ENCODE data around the gene GAL. TPM values are rescaled to one million over a fixed set of nuclear protein-coding genes. Genes with fewer than 3 reads are reported as not detected.

The GAL gene
- total RNA-seq, 1 experiment from 2014 or later = 65.2 TPM

DNA sequence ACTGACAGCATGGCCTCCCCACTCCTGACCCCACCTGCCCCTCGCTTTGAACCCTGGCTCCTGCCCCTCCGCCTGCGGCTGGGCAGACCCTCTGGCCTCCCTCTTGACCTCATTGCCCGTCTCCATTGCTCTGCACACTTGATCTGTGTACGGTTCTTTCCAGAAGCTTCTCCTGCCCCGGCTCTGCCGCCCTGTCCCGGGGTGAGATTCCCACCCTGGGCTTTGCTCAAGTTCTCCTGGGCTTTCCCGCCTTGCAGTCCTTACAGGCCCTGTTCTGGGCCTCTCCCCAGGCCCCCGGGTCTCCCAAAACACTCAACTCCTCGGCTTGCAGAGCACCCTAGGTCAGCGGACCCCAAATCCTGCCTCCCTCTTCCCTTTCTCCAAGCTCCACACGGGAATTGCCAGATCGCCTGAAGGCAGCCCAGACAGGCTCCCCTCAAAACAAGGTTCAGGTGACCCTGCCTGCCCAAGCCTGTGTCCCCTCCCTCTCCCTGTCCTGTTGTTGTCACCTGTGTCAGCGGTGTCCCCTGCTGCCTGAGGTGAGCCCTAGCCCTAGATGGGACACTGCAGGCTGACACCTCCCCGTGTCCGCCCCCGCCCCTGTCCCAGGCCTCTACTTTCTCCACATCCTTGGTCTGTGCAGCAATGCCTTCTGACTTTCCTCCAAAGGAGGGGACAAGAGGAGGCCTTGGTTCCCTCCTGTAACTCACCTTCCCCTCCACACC lies 1.5 kb downstream of the GAL start:
- Histone ChIP-seq H3K4me1 (ENCODE audit: insufficient read depth, low read length) (no peaks in the 10 kb centered on the region; the same call in 1 of the 2 replicates), H4K91ac (ENCODE audit: insufficient read length, low read depth, low read length) (no peak overlapping the region), H3K23ac (ENCODE audit: insufficient read length, low read depth, low read length) (no peak overlapping the region), H3K23me2 (ENCODE audit: insufficient read length, low read depth, low read length, poor library complexity, severe bottlenecking) (peaks cover 6% of the 10 kb centered on the region), H3K56ac (ENCODE audit: insufficient read length, low read depth, low read length) (no peak overlapping the region), H3K27ac (ENCODE audit: insufficient read length, low read depth, low read length) (no peak overlapping the region), H2BK20ac (ENCODE audit: low read depth, low read length, poor library complexity, severe bottlenecking) (no peak overlapping the region), H3K18ac (ENCODE audit: insufficient read length, low read depth, low read length) (no peak overlapping the region), H3K4ac (ENCODE audit: low read depth, low read length) (no peak overlapping the region), H3T11ph (ENCODE audit: low read length) (no peak overlapping the region), H4K5ac (ENCODE audit: insufficient read length, low read depth, low read length) (no peak overlapping the region), H2BK12ac (ENCODE audit: insufficient read length, low read depth, low read length) (no peak overlapping the region), H4K20me1 (ENCODE audit: control insufficient read depth, insufficient read depth, insufficient read length) (no peaks in the 10 kb centered on the region), H2BK120ac (ENCODE audit: low read depth, low read length, poor library complexity, severe bottlenecking) (no peak overlapping the region), H2BK15ac (ENCODE audit: low read depth, low read length) (no peak overlapping the region), H3K9me3 (ENCODE audit: control insufficient read depth, low read depth, low read length) (no peaks in the 10 kb centered on the region), H3K27me3 (ENCODE audit: insufficient read depth, low read length) (peaks cover 18% of the 10 kb centered on the region; the same call in 1 of the 2 replicates), H2AK5ac (ENCODE audit: insufficient read length, low read length) (no peak overlapping the region), H3K4me2 (ENCODE audit: insufficient read depth, insufficient read length, low read length) (peak overlapping the region; percentile 65), H4K8ac (replicated peaks; ENCODE audit: insufficient read length, low read depth, low read length) (no peak overlapping the region), H3K9ac (ENCODE audit: extremely low read depth, insufficient read length, low read length) (no peak overlapping the region), H3K14ac (ENCODE audit: insufficient read depth, low read length) (no peak overlapping the region), H3K79me1 (ENCODE audit: insufficient read depth, low read depth, low read length, poor library complexity, severe bottlenecking) (no peaks in the 10 kb centered on the region), H2AFZ (ENCODE audit: low read length) (no peak overlapping the region), H3K79me2 (ENCODE audit: insufficient read depth, low read length) (no peaks in the 10 kb centered on the region), H2BK5ac (ENCODE audit: insufficient read length, low read length) (no peak overlapping the region)
- Mint-ChIP-seq H3K4me1 (peaks cover 23 to 25% of the 10 kb centered on the region in 2 experiments), H3K27me3 (ENCODE audit: low read depth) (peaks cover 45% of the 10 kb centered on the region), H3K9me3 (no peaks in the 10 kb centered on the region), H3K36me3 (ENCODE audit: insufficient read depth in 1 of 3, low read depth in 3 of 3) (peaks cover 0 to 44% (median 27%) of the 10 kb centered on the region in 3 experiments), H3K4me3 (peak overlapping the region; percentile 68 to 77), H3K27ac (peak overlapping the region in 1 of 3 experiments; percentile 23; a peak in 1 of 7 replicates)
- no CpG with 5 or more reads among the region's 18 CpGs for WGBS (ENCODE audit: extremely low coverage, insufficient read length, low lambda C conversion rate)
- no peak for DNase-seq
- TF ChIP-seq, protein P1, sequence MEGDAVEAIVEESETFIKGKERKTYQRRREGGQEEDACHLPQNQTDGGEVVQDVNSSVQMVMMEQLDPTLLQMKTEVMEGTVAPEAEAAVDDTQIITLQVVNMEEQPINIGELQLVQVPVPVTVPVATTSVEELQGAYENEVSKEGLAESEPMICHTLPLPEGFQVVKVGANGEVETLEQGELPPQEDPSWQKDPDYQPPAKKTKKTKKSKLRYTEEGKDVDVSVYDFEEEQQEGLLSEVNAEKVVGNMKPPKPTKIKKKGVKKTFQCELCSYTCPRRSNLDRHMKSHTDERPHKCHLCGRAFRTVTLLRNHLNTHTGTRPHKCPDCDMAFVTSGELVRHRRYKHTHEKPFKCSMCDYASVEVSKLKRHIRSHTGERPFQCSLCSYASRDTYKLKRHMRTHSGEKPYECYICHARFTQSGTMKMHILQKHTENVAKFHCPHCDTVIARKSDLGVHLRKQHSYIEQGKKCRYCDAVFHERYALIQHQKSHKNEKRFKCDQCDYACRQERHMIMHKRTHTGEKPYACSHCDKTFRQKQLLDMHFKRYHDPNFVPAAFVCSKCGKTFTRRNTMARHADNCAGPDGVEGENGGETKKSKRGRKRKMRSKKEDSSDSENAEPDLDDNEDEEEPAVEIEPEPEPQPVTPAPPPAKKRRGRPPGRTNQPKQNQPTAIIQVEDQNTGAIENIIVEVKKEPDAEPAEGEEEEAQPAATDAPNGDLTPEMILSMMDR (conservative IDR thresholded peaks at IDR 0.05) = no peak
